ENCODE results near the gene SOX6.

- TF ChIP-seq POLR2A (IDR thresholded peaks at IDR 0.05; ENCODE audit: low read depth, low read length) (no peak), TAF1 (IDR thresholded peaks at IDR 0.05; ENCODE audit: low read depth, low read length) (no peak), POLR2AphosphoS5 (IDR thresholded peaks at IDR 0.05; ENCODE audit: low read depth, low read length) (no peak), SPI1 (IDR thresholded peaks at IDR 0.05; ENCODE audit: low read depth, low read length) (no peak)
Measured at GRCh38 chr11:15969701-15970329, 386.5 kb downstream of the SOX6 start.

Data from GM12891 (cell line).